Stimulated activated CD4-positive, alpha-beta T cell treated with anti-CD3 and anti-CD28 coated beads, Interleukin-1b, Interleukin-23, amount 100 ng/mL, for 24 hours (primary cell): ENCODE results near the gene DGKB.

Source experiments
- DNase-seq, 4 experiments: peaks; one replicate each; pipeline ENCODE4 v3.0.0-alpha.2; 2020; ENCODE audit warnings: low read depth in 4 of 4, low spot score in 1 of 4

Gene DGKB

DNA sequence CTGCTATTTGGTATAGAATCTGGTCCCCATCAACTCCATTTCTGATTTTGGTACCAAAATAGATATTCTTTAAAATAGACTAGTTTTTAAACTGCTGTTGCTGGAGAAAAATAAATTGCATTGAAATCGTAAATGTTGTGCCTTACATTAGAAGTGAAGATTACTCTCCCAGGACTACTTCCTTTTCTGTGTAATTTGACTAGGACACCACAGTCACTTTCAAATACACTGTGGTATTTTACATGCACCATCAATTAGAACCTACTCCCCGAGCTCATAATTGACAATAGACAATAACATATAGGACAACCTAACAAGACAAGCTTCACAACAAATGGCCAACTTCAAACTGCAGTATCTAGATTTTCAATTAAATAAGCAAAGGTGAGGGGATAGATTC lies 211.5 kb downstream of the DGKB start:
- DNase-seq, result no peak

DNA sequence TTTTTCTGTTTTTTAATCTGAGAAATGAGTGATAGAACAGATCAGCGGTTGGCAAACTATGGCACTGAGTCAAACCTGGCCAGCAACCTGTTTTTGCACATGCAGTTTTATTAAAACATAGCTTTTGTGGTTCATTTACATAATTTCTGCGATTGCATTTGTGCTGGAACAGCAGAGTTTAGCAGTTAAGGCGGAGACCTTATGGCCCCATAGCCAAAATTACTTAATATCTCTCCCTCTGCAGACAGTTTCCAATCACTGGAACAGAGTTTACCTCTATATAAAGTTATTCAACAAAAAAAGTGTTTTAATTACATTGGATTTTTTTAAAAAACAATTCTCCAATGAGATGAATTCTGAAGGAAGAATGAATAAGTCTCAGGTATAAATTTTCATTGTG lies 212.1 kb downstream of the DGKB start:
- DNase-seq, result no peak

DNA sequence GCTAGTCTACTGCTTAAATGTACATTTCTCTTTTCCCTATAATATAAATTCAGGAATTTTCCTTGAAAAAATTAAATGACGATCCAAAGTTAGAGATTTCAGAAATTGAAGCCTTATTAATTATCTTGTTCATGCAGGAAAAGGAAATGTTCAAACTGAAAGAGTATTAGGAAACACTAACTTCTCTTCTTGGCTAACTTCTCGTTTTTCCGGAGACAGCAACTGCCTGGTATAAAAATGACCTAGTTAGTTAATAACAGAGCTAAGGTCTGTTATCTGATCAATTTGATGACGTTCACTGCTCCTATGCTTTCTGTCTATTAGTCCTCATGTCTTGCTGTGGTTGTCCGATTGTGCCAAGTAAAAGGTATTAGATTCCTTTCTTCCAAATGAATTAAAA lies 212.5 kb downstream of the DGKB start:
- no peak for DNase-seq

DNA sequence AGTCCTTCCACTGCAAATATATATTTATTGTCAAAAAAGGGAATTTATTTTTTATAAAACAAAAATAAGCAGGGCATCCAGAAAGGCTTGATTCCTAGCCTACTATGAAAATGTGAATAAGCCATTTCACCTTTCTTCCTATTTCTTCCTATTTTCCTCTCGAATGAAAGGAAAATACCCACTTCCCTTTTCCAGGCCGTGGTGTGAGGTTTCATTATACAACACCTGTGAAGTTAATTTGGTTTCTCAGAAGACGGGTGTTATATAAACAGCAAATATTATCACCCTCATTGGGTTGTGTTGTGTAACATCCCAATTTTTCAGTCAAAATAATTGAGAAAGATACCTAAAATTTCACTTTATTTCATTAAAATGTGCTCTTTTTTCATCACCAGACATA lies 214.3 kb downstream of the DGKB start:
- DNase-seq, result no peak

DNA sequence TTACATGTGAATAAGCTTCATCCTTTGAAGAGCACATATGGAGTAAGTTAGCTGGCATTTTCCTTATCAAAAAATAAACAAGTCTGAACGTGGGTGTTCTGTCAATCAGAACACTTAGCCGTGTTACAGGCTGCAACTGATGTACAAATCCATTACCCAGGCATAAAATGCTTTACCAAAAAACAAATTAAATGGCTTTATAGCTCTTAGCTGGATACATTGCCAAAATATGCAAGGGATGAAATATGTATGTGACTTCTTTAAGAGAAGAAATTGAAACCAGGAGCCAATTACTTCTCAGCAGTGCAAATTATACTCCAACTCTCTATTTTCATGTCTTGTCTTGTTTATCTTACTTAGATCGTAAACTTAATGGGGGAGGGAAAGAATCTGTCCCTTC lies 214.8 kb downstream of the DGKB start:
- DNase-seq, result no peak

DNA sequence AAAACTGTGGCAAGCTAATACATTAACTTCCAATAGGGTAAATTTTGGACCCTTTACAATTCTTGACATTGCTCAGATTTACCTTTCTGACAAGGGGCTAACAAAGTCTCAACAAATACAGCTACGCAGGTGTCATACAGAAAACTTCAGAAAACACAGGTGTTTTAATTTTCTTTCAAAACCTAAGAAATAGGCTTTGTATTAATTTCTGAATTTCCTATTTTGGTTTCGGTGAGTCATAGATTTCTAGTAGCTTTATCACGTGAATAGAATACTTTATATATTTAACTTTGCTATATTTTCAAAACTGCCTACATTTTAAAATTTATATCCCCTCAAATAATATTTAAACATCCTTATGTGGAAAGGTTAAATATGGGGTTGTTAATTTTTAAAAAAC lies 215.3 kb downstream of the DGKB start:
- no peak for DNase-seq

DNA sequence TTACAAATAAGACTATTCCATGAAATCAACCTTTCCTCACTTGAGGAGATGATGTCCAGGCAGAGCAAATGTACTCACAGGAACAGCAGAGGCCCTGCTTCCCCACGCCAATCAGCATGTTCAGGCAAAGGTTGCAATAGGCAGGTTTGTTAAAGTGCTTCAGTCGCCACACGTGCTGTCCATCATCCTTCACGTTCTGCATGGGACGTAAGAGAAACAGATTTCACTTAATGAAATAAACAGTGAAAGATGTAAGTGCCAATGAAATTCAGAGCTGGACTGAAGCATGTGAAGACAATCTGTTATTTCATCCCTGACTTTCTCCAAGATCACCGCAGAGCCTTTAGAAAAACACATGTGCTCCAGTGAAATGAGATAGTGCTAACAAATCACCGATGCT lies 217.4 kb downstream of the DGKB start:
- no peak for DNase-seq

DNA sequence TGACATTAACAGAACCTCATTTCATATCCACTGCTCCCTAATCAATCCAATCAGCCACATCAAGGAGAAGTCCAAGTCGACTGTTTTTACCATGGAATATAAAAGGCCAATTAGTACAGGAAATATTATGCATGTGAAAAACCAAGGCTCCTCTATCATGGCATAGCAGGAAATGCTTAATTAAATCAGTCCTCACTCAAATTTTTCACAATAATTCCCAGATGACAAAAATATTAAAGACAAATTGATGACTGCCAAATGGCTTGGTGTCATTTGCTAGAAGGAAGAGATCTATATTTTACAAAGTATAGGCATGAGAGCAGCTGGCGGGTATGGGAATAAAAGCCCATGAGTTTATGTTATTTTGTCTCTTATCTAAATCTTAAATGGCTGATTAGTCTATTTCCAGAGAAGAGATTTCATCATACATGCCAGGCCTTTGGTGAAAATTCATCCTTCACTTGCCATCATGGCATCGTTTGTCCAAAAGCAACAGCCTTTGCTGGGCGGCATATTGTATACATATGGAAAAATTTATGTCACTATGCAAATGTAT lies 219.6 kb downstream of the DGKB start:
- no peak for DNase-seq

DNA sequence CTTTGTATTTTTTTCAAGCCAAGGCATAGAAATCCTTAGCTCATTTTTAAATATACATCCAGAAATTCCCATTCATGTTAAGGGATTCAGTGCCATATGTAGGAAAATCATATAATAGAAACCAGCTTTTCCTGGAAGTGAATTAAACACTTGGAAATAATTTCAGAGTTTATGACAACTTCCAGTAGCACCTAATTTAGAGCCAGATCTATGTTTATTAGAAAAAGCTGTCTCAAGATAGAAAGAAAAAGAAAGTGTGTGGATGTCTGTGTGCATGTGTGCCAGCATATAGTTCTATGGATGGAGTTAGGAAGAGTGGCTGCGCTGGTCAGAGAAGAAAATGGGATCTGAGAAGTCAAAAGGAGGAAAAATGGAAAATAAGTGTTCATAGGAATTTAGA lies 225.7 kb downstream of the DGKB start:
- no peak for DNase-seq

DNA sequence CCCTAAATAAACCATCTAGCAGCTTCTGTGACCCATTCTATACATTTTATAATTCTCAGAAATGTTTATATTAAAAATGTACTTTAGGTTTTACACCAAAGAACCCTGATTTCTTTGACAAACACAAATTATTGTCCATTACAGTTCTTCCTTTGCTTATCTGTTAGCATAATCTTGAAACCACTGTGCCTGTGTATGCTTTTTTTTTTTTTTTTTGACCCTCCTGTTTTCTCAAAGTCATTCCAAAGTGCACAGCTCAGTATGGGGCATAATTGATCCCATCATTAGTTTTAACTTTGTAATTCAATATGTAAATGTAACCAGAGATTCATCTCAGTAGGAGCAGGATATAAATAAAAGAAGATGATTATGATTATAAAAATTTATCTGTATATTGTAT lies 229.3 kb downstream of the DGKB start:
- DNase-seq, result no peak

DNA sequence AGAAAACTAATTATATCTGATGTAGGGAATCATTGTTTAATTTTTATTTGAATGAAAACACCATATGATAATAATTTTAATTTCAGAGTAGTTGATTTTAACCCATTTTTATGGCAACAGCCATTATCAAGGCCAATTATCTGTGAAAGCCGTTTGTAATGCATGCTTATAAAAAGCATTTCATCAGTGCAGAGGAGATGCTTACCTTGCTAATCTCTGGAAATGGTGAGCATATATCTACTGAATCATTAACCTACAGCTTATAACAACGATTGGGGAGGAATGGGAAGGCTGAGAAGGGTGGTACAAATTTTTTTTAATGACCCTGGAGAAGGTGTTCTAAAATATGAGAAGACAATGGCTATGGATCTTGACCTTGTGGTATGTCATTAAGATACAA lies 235.6 kb downstream of the DGKB start:
- DNase-seq, result no peak

DNA sequence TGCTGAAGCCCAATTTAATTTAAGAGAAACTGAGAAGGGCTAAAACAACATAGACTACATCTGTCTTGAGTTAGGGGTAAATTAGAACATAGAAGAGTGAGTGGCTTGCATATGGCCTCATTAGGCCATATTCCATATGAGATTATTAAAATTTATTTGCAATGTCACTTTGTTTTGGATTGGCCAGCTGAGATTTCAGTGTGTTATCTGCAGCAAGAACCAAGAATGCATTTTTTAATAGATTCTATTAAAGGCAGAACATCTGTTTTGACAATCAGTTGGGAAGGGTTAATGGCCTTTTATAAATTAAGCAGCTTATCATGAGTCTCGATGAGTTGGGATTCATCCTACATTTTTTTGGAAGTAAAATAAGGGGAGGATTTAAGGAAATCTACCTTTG lies 236.2 kb downstream of the DGKB start:
- no peak for DNase-seq

DNA sequence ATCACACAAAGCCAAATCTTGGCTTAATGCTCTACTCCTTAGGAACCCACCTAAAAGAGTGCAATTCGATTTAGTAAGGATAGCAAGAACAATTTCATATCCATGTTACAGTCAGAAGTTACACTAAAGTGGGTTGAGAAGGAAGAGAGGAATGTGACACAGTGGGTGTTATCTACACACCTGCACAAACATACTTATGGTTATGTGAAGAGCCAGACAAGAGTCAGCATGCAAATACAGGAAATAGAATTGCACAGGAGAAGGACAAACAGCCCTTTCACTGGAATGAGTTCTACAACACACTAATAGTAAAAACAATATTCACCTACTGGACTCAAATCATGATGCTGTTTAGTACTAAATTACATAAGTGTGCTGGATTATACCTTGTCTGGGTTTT lies 262.8 kb downstream of the DGKB start:
- no peak for DNase-seq

DNA sequence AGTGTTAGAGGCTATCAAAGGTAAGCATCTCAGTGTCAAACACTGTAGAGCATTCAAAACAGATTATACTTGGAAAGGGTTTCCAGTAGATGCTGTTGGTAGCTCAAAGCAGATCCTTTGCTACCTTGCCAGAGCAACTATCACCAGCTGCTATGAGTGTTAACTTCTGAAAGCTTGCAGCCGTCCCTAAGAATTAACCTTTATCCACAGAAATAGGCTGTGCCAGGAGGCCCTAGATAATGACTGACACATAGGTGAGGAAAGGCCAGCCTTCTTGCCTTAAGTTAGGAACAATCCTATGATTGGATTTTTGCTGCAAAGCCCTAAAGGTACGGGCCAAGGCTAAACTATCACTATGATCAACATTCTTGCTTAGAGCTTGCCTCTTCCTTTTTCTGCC lies 263.2 kb downstream of the DGKB start:
- no peak for DNase-seq

DNA sequence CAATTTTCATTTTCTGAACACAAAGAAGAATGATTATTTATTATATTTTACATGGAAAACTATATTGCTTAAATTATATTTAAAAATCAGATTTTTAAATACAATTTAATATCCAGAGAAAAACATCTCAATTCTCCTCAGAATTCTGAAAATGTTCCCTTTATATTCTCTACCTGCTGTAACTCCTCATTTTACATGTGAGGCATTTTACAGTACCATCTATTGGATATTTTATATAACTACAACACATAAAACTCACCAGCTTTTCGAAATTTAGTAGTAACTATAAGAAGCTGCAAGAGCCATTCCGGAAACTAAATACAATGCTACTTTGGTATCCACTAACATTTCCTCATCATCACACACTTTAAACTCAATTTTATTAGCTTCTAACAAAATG lies 264.6 kb downstream of the DGKB start:
- no peak for DNase-seq

DNA sequence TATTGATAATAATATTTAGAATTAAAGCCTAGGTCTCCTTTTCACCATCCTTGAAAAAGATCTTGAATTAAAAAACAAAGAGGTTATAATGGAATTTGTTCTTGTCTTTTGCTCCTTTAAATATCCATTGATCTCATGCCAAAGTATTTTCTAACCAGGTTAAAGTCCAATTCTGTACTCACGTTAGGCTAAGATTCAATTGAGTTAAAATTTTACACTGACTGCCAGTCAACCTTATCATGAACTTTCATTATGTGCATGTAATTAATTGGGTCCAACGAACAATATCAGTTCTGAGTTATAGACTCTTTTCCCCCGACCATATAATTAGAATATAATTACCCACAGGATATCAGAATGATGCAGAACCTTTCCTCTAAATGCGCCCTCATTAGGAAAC lies 266.6 kb downstream of the DGKB start:
- no peak for DNase-seq

DNA sequence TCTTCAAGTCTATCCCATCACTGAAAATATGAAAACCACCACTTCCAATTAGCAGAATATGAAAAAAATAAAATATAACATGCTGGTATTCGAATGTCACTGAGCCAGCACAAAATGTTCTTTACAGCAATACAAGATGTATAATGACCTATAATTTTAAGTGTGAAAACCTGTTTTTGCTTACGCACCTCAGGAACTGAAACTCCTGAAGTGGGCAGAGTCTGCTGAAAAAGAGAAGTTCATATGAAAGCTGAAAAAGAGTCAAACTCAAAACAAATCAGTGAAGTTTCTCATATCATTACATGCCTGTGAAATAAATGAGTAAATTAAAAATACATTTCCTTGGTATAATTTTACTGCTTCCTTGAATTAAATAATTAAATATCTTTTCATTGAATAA lies 272.5 kb downstream of the DGKB start:
- DNase-seq, result no peak

DNA sequence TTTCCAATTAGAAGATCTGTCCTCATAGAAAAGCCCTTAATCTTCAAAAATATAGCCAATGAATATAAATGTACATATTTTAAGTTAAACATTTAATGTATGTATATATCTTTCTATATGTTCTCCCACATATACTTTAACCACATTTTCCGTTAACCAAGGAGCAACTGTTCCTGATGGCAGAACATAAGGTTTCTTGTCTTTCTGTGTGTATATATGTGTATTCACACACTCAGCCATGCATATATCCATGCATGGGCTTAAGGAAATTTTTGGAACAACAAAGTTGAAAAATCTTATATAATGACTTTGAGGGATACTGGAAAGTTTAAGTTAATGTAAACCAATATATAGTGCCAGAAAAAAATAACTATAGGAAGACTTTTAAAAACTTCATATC lies 274.0 kb downstream of the DGKB start:
- no peak for DNase-seq

DNA sequence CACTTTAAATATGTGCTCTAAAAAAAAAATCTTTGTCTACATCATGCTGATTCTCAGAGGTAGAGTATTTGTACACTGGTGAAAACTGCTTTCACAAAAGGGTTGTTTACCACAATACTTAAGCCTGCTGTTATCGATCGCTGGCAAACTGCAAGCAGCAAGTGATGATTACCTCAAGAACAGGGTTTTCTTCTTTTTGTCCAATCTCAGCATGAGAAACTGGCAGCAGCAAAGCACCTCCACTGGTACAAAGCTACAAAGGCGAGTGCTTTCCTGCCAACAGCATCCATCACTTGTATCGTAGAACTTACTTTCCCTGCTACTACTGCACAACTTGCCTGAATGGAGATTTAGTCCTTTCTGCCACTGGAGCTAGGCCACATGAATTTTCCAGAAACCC lies 276.5 kb downstream of the DGKB start:
- DNase-seq, result no peak

DNA sequence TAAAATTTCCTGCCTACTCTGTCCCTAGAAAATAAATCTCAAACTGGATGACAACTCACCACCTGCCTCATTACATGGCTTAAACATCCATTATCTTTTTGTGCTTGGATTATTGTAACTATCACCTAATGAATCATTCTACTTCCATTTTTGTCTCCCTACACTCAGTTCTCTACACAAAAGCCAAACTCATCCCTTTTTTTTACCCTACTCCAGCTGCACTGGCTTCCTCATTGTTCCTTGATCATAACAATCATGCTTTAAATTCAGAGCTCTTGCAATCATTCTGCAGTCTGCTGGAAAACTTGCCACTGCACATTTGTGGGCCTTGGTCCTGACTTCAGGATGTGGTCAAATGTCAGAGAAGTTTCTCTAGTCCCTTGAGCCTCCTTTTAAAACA lies 280.0 kb downstream of the DGKB start:
- DNase-seq, result no peak

DNA sequence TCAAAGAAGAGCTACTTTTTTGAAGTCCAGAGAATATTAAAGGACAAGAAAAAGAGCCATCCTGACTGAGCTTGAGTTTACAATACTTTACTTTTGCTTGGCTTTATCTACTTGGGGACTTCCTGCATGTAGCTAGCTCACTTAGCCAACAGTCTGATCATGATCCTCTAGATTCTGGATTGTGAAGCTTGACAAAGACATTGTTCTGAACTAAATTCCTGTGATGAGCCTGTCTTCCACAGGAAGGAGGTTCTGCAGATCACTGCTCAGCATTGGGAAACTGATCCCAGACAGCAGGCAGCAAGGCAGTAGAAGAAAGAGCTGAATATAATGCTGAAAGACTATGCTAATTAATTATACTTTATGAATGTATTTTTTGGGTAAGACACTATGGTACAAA lies 296.4 kb downstream of the DGKB start:
- DNase-seq, result no peak

DNA sequence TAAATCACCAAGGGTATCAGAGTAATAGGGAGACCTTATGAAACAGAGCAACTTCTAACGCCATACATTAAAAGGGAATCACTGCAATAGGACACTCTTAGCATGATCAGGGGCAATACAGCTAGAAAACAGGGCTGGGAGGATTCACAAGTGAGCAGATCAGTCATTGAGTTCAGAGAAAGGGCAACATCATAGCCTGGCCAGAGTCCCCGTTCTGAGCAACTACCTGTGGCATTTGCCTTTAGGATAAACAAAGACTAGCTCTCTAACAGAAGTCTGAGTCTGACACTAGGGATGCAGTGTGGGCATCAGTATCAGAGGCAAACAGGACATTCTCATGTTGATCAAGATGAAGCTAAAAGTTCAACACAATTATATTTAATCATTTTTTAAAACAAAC lies 297.9 kb downstream of the DGKB start:
- DNase-seq, result no peak

DNA sequence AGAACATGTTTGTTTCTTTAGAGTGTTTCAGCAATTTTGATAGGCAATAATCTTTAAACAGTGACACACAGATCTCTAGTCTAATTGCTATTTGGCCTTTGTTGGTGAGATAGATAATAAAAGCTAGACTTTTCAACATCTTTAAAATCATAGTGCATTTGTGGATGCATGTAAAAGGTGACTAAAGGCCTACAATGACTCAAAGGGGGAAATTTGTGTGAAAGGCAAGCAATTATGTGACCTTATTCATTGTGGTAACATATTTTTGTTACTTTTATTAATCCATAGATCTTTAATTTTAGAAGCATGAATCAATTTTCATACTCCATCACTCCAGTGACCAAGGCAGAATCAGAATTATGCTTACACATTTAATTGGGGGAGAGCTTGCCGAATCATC lies 299.7 kb downstream of the DGKB start:
- no peak for DNase-seq

DNA sequence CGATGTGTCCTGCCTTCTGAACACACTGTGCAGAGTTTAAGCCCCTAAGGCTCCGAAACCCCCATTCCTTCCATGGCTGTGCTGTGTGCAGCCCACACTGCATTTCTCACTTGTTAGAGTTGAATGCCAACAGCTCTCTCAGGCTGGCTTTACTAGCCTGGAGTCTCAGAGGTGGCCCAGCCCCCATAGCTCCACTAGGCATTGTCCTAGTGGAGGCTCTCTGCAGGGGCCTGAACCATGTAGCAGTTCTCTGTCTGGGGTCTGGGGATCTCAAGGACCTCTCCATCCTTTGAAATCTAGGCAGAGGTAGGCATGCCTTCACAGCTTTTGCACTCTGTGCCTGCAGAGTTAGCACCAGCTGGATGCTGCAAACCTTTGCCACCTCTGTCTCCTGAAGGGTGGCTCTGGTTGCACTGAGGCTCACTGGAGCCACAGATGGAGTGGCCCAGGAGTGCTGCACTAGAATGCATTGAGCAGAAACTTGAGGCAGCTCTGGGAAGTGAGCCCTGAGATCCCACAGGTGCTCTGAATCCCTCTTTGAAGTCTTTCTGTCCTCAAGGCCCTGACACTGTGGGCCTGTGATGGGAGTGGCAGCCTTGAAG lies 301.7 kb downstream of the DGKB start:
- DNase-seq, result no peak
